HG02623 (cell line): ENCODE data around the gene ARHGAP15.

ENCODE experiments used
- ATAC-seq: cut with Tn5 transposase; IDR thresholded peaks from one replicate; pipeline ENCODE4 v1.9.1; 2021; ENCODE audit warnings: moderate library complexity; ENCODE audit not compliant: unreplicated experiment

Gene ARHGAP15

GRCh38 chr2:143732871-143733270 lies 603.7 kb downstream of the ARHGAP15 start:
- no peak for ATAC-seq

GRCh38 chr2:143734507-143734906 lies 605.3 kb downstream of the ARHGAP15 start:
- no peak for ATAC-seq

- ATAC-seq, result no peak
Measured at GRCh38 chr2:143736904-143737303, 607.7 kb downstream of the ARHGAP15 start.

- ATAC-seq, result no peak
Measured at GRCh38 chr2:143740431-143740830, 611.2 kb downstream of the ARHGAP15 start.

GRCh38 chr2:143741205-143741604 lies 612.0 kb downstream of the ARHGAP15 start:
- ATAC-seq, result no peak

GRCh38 chr2:143742581-143742980 lies 613.4 kb downstream of the ARHGAP15 start:
- no peak for ATAC-seq

- ATAC-seq, result no peak
Measured at GRCh38 chr2:143744114-143744513, 614.9 kb downstream of the ARHGAP15 start.

GRCh38 chr2:143745060-143745459 lies 615.8 kb downstream of the ARHGAP15 start:
- ATAC-seq, result no peak

GRCh38 chr2:143754742-143755141 lies 625.5 kb downstream of the ARHGAP15 start:
- no peak for ATAC-seq

- no peak for ATAC-seq
Measured at GRCh38 chr2:143758629-143759330, 629.6 kb downstream of the ARHGAP15 start.

- ATAC-seq, result no peak
Measured at GRCh38 chr2:143759455-143759854, 630.2 kb downstream of the ARHGAP15 start.

GRCh38 chr2:143762176-143762928 lies 633.1 kb downstream of the ARHGAP15 start:
- ATAC-seq, result no peak

GRCh38 chr2:143764261-143764660 lies 635.0 kb downstream of the ARHGAP15 start:
- no peak for ATAC-seq

GRCh38 chr2:143764706-143765105 lies 635.5 kb downstream of the ARHGAP15 start:
- ATAC-seq, result no peak

- ATAC-seq, result no peak
Measured at GRCh38 chr2:143768991-143769390, 639.8 kb downstream of the ARHGAP15 start.

- no peak for ATAC-seq
Measured at GRCh38 chr2:143771939-143772338, 642.7 kb downstream of the ARHGAP15 start.

GRCh38 chr2:143776526-143777297 lies 647.5 kb downstream of the ARHGAP15 start:
- ATAC-seq, result no peak

GRCh38 chr2:143779021-143779420 lies 649.8 kb downstream of the ARHGAP15 start:
- no peak for ATAC-seq

- no peak for ATAC-seq
Measured at GRCh38 chr2:143786026-143786765, 657.0 kb downstream of the ARHGAP15 start.

- no peak for ATAC-seq
Measured at GRCh38 chr2:143787674-143788073, 658.5 kb downstream of the ARHGAP15 start.

GRCh38 chr2:143792602-143793001 lies 663.4 kb downstream of the ARHGAP15 start:
- no peak for ATAC-seq
